ENCODE results near the gene TLCD3B.

DNA sequence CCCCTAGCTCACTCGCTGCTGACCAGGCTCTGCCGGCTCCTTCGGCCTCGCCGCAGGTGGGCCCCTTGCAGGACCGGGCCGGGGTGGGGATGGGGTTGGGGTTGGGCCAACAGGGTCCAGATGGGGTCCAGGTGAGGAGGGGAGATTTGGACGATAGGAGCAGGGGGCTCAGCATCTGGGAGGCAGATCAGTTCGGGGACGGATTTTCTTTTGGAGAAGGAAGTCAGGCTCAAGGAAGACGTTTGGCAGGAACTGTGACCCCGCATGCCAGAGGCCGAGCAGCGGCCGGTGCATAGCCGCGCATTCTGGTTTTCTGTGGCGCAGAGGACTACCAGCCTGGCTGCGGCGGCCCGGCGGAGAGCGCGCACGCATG, 33.6 kb upstream of the TLCD3B start:
- TF ChIP-seq EZH2 (IDR thresholded peaks at IDR 0.05; ENCODE audit: insufficient read depth, low read length): no peak
- TF ChIP-seq, protein P1, sequence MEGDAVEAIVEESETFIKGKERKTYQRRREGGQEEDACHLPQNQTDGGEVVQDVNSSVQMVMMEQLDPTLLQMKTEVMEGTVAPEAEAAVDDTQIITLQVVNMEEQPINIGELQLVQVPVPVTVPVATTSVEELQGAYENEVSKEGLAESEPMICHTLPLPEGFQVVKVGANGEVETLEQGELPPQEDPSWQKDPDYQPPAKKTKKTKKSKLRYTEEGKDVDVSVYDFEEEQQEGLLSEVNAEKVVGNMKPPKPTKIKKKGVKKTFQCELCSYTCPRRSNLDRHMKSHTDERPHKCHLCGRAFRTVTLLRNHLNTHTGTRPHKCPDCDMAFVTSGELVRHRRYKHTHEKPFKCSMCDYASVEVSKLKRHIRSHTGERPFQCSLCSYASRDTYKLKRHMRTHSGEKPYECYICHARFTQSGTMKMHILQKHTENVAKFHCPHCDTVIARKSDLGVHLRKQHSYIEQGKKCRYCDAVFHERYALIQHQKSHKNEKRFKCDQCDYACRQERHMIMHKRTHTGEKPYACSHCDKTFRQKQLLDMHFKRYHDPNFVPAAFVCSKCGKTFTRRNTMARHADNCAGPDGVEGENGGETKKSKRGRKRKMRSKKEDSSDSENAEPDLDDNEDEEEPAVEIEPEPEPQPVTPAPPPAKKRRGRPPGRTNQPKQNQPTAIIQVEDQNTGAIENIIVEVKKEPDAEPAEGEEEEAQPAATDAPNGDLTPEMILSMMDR (IDR thresholded peaks at IDR 0.05; ENCODE audit: insufficient read depth, low read depth, low read length): no peak
